Stomach (tissue), 9 donors: ENCODE data around the gene INSRR. TPM values are rescaled to one million over a fixed set of nuclear protein-coding genes. Genes with fewer than 3 reads are reported as not detected.

Experiments
- DNase-seq, 2 donors: peaks; one replicate each; pipeline versions ENCODE4 v3.0.0 to v3.0.0-alpha.2; 2013 to 2019
- H3K27ac ChIP-seq, 5 donors: fragments of 200-600 bp in 4 of 5; sonication (generic) in 4 of 5; one replicate each; pipeline ENCODE4 v1.5.1; 2013 to 2019; ENCODE audit warnings: mild to moderate bottlenecking in 1 of 5, moderate library complexity in 1 of 5
- H3K27me3 ChIP-seq, 3 donors: fragments of 200-600 bp; sonication (generic); one replicate each; pipeline ENCODE4 v1.5.1; 2017 to 2019; ENCODE audit warnings: mixed run types in 1 of 3
- H3K36me3 ChIP-seq, 4 donors: fragments of 200-600 bp; sonication (generic); 1 replicate in 3 of 4; 2 replicates in 1 of 4; pipeline ENCODE4 v1.5.1; 2016 to 2019
- H3K4me1 ChIP-seq, 4 donors: fragments of 200-600 bp; sonication (generic); one replicate each; pipeline ENCODE4 v1.5.1; 2016 to 2019
- H3K4me3 ChIP-seq, 4 donors: fragments of 200-600 bp; sonication (generic) in 3 of 4; one replicate each; pipeline ENCODE4 v1.5.1; 2016 to 2019; ENCODE audit warnings: mild to moderate bottlenecking in 1 of 4
- H3K9me3 ChIP-seq, 4 donors: fragments of 200-600 bp; sonication (generic); one replicate each; pipeline ENCODE4 v1.5.1; 2016 to 2019
- CTCF ChIP-seq, 7 experiments: fragments of 450-650 bp in 4 of 7; fragments of 200-600 bp in 3 of 7; sonication (generic) in 3 of 7; IDR thresholded peaks; one replicate each; pipeline ENCODE4 v1.5.1; 2016 to 2019; ENCODE audit warnings: antibody characterized with exemption in 7 of 7, control low read depth in 2 of 7, mild to moderate bottlenecking in 1 of 7
- EP300 ChIP-seq: sonication (generic); formaldehyde crosslinking; IDR thresholded peaks from one replicate; pipeline ENCODE4 v1.6.1; 2017; ENCODE audit warnings: antibody characterized with exemption
- POLR2A ChIP-seq, 4 donors: fragments of 450-650 bp; IDR thresholded peaks; one replicate each; pipeline ENCODE4 v1.6.1; 2016; ENCODE audit warnings: antibody characterized with exemption in 4 of 4, control low read depth in 2 of 4, mild to moderate bottlenecking in 1 of 4, moderate library complexity in 1 of 4
- POLR2AphosphoS5 ChIP-seq, 3 donors: sonication (generic); formaldehyde crosslinking; IDR thresholded peaks; one replicate each; pipeline ENCODE4 v1.6.1; 2016; ENCODE audit warnings: antibody characterized with exemption in 3 of 3
- WGBS, 5 donors: extraction: QIAGEN DNeasy Blood & Tissue Kit in 3 of 5; methylation state at CpG; one replicate each; pipeline versions ENCODE4 v1.1.5 to v1.1.7; 2013 to 2018; 5-methylcytosine and 5-hydroxymethylcytosine counted together
- intact Hi-C: fragments of 100-400 bp; cut with DNase I; formaldehyde crosslinking; loops from one replicate; pipeline ENCODE4 v1.15.1; 2023; ENCODE audit warnings: low total_unique reads
- polyA plus RNA-seq, 3 donors: library from polyadenylated mRNA; stranded (reverse); fragments of 200-250 nt; gene quantifications; one replicate each; pipeline ENCODE4 v1.2.3, GENCODE V29; 2013
- total RNA-seq, 5 donors: library from RNA; depleted of rRNA; stranded (reverse); fragments of >200 nt; gene quantifications; one replicate each; pipeline versions ENCODE4 v1.1.0 to v1.2.3, GENCODE V29; 2014 to 2016
- donor health status: healthy with polysubstance abuse.
- donor health status: Bipolar disorder and iron deficiency.
- donor health status: healthy.

Gene INSRR
- total and polyA plus RNA-seq, 8 donors: 0.15 to 0.75 (median 0.29) TPM; not detected in 3

GRCh38 chr1:156813750-156814570 lies 45.0 kb downstream of the INSRR start:
- WGBS, 5 donors: 8 to 23% (median 10%) methylated on average over 26 to 60 of the region's 60 CpGs
- intact Hi-C loops: no loop called here

GRCh38 chr1:156813298-156813697 lies 45.6 kb downstream of the INSRR start:
- no peaks in the 10 kb centered on the region for H3K36me3 ChIP-seq
- no peaks in the 10 kb centered on the region for H3K9me3 ChIP-seq
- H3K27me3 ChIP-seq: peaks cover 0 to 17% (median 0%) of the 10 kb centered on the region in 3 donors
- 32 to 47% (median 37%) methylated on average over 10 of the region's 10 CpGs for WGBS, 5 donors
- TF ChIP-seq POLR2AphosphoS5 (IDR thresholded peaks at IDR 0.05) (no peak), EP300 (no peak), POLR2A (IDR thresholded peaks at IDR 0.05) (no peak), CTCF (IDR thresholded peaks at IDR 0.05) (no peak)
- H3K4me3 ChIP-seq: peak overlapping the region; percentile 42 to 53 (median 46)
- no peak for DNase-seq
- intact Hi-C loops: no loop called here
- peak overlapping the region in 3 of 5 donors; percentile 76 to 83 (median 79) for H3K27ac ChIP-seq
- peaks cover 15 to 31% (median 21%) of the 10 kb centered on the region in 4 donors for H3K4me1 ChIP-seq

More at GRCh38 chr1:156813750-156814570, 45.0 kb downstream of the INSRR start:
- no peaks in the 10 kb centered on the region for H3K9me3 ChIP-seq
- no peaks in the 10 kb centered on the region for H3K36me3 ChIP-seq
- peak overlapping the region in 4 of 5 donors; percentile 54 to 83 (median 78) for H3K27ac ChIP-seq
- TF ChIP-seq EP300 (no peak), POLR2AphosphoS5 (IDR thresholded peaks at IDR 0.05) (peak in 1 of 3 donors; percentile 49), CTCF (IDR thresholded peaks at IDR 0.05) (peak in 5 of 7 experiments; percentile 41 to 67 (median 59))
- peak overlapping the region; percentile 42 to 53 (median 46) for H3K4me3 ChIP-seq
- H3K4me1 ChIP-seq: peaks cover 15 to 31% (median 21%) of the 10 kb centered on the region in 4 donors
- peak; percentile 72 to 91 for DNase-seq
- peaks cover 0 to 17% (median 0%) of the 10 kb centered on the region in 3 donors for H3K27me3 ChIP-seq

GRCh38 chr1:156812293-156812990 lies 46.5 kb downstream of the INSRR start:
- Histone ChIP-seq H3K9me3 (no peaks in the 10 kb centered on the region), H3K36me3 (no peaks in the 10 kb centered on the region), H3K27me3 (peaks cover 0 to 17% (median 0%) of the 10 kb centered on the region in 3 donors), H3K4me1 (peaks cover 15 to 31% (median 21%) of the 10 kb centered on the region in 4 donors), H3K27ac (no peak overlapping the region), H3K4me3 (no peak overlapping the region)
- TF ChIP-seq CTCF (IDR thresholded peaks at IDR 0.05) (no peak), EP300 (no peak), POLR2A (IDR thresholded peaks at IDR 0.05) (no peak), POLR2AphosphoS5 (IDR thresholded peaks at IDR 0.05) (no peak)
- WGBS, 5 donors: 95 to 98% (median 97%) methylated on average over 10 of the region's 10 CpGs
- no peak for DNase-seq
- intact Hi-C loops: no loop called here

- TF ChIP-seq POLR2A (IDR thresholded peaks at IDR 0.05) (no peak), CTCF (IDR thresholded peaks at IDR 0.05) (no peak), EP300 (no peak), POLR2AphosphoS5 (IDR thresholded peaks at IDR 0.05) (no peak)
- peaks cover 0 to 17% (median 0%) of the 10 kb centered on the region in 3 donors for H3K27me3 ChIP-seq
- no peak overlapping the region for H3K27ac ChIP-seq
- DNase-seq: peak in 1 of 2 donors; percentile 36
- H3K36me3 ChIP-seq: no peaks in the 10 kb centered on the region
- H3K9me3 ChIP-seq: no peaks in the 10 kb centered on the region
- intact Hi-C loops: no loop called here
- H3K4me3 ChIP-seq: no peak overlapping the region
- H3K4me1 ChIP-seq: peaks cover 15 to 30% (median 24%) of the 10 kb centered on the region in 4 donors
- 52 to 59% (median 55%) methylated on average over 4 of the region's 4 CpGs for WGBS, 5 donors
Measured at GRCh38 chr1:156811168-156811567, 47.7 kb downstream of the INSRR start.
